Ectodermal cell (in vitro differentiated cells): ENCODE measurements around the gene NFX1.

Experiments used
- H3K27ac ChIP-seq: 2 replicates; pipeline ENCODE4 v1.7.0; 2013; ENCODE audit warnings: mild to moderate bottlenecking, low read depth, low read length; ENCODE audit not compliant: insufficient read depth, poor library complexity, severe bottlenecking
- H3K27me3 ChIP-seq: 2 replicates; pipeline ENCODE4 v1.7.0; 2013; ENCODE audit warnings: mild to moderate bottlenecking, low read length; ENCODE audit not compliant: insufficient read depth, control insufficient read depth, poor library complexity, severe bottlenecking
- H3K36me3 ChIP-seq: one replicate; pipeline ENCODE4 v1.7.0; 2013; ENCODE audit warnings: low read length; ENCODE audit not compliant: control insufficient read depth, insufficient read depth
- H3K4me1 ChIP-seq: one replicate; pipeline ENCODE4 v1.7.0; 2013; ENCODE audit warnings: low read length; ENCODE audit not compliant: control insufficient read depth, insufficient read depth
- H3K4me3 ChIP-seq: 2 replicates; pipeline ENCODE4 v1.7.0; 2013; ENCODE audit warnings: low read depth, low read length, control low read depth; ENCODE audit not compliant: insufficient read depth
- H3K9me3 ChIP-seq: 2 replicates; pipeline ENCODE4 v1.7.0; 2013; ENCODE audit warnings: mild to moderate bottlenecking, low read length, moderate library complexity; ENCODE audit not compliant: control insufficient read depth
- WGBS, 2 experiments: methylation state at CpG; one replicate each; pipeline ENCODE4 v1.1.7; 2013; ENCODE audit warnings: missing lambda C conversion rate in 2 of 2; 5-methylcytosine and 5-hydroxymethylcytosine counted together

Gene NFX1

GRCh38 chr9:33288828-33289483 is 1.4 kb upstream of the NFX1 start:
- no peak overlapping the region for H3K27ac ChIP-seq
- no peaks in the 10 kb centered on the region for H3K36me3 ChIP-seq
- peaks cover 5% of the 10 kb centered on the region for H3K4me1 ChIP-seq
- no peaks in the 10 kb centered on the region for H3K27me3 ChIP-seq
- no peaks in the 10 kb centered on the region for H3K9me3 ChIP-seq
- 93% methylated on average over 14 of the region's 14 CpGs for WGBS, 2 experiments
- H3K4me3 ChIP-seq = no peak overlapping the region

GRCh38 chr9:33289496-33289895 is 820 bp upstream of the NFX1 start:
- 50 to 53% methylated on average over 7 to 8 of the region's 12 CpGs for WGBS, 2 experiments
- H3K4me1 ChIP-seq = peaks cover 5% of the 10 kb centered on the region
- no peaks in the 10 kb centered on the region for H3K36me3 ChIP-seq
- H3K27me3 ChIP-seq = no peaks in the 10 kb centered on the region
- H3K27ac ChIP-seq = peak overlapping the region; percentile 93
- no peaks in the 10 kb centered on the region for H3K9me3 ChIP-seq
- peak overlapping the region; percentile 99 for H3K4me3 ChIP-seq

GRCh38 chr9:33289936-33290246 is 425 bp upstream of the NFX1 start:
- Histone ChIP-seq H3K4me3 (peak overlapping the region; percentile 99), H3K9me3 (no peaks in the 10 kb centered on the region), H3K27ac (peak overlapping the region; percentile 93), H3K27me3 (no peaks in the 10 kb centered on the region), H3K36me3 (peaks cover under 1% of the 10 kb centered on the region), H3K4me1 (peaks cover 5% of the 10 kb centered on the region)
- 3 to 4% methylated on average over 14 of the region's 14 CpGs for WGBS, 2 experiments

- H3K36me3 ChIP-seq = peaks cover 4% of the 10 kb centered on the region
- WGBS, 2 experiments = 10 to 40% methylated on average over 4 to 7 of the region's 7 CpGs
- no peak overlapping the region for H3K27ac ChIP-seq
- H3K4me1 ChIP-seq = peaks cover 5% of the 10 kb centered on the region
- no peaks in the 10 kb centered on the region for H3K27me3 ChIP-seq
- H3K4me3 ChIP-seq = peak overlapping the region; percentile 99
- no peaks in the 10 kb centered on the region for H3K9me3 ChIP-seq
These were observed 698 bp downstream of the NFX1 start for GRCh38 chr9:33291031-33291397.

GRCh38 chr9:33291901-33292300 is 1.6 kb downstream of the NFX1 start:
- H3K36me3 ChIP-seq = peaks cover 7% of the 10 kb centered on the region
- no peaks in the 10 kb centered on the region for H3K27me3 ChIP-seq
- 98 to 99% methylated on average over 5 of the region's 5 CpGs for WGBS, 2 experiments
- peaks cover 5% of the 10 kb centered on the region for H3K4me1 ChIP-seq
- H3K9me3 ChIP-seq = no peaks in the 10 kb centered on the region
- H3K27ac ChIP-seq = no peak overlapping the region
- H3K4me3 ChIP-seq = no peak overlapping the region

GRCh38 chr9:33293782-33294181 is 3.5 kb downstream of the NFX1 start:
- H3K4me3 ChIP-seq = no peak overlapping the region
- H3K27ac ChIP-seq = no peak overlapping the region
- H3K27me3 ChIP-seq = no peaks in the 10 kb centered on the region
- WGBS, 2 experiments = 94 to 100% methylated on average over 2 of the region's 2 CpGs
- no peaks in the 10 kb centered on the region for H3K9me3 ChIP-seq
- H3K36me3 ChIP-seq = peaks cover 7% of the 10 kb centered on the region
- H3K4me1 ChIP-seq = peaks cover 5% of the 10 kb centered on the region

- H3K27me3 ChIP-seq = no peaks in the 10 kb centered on the region
- H3K4me3 ChIP-seq = no peak overlapping the region
- WGBS, 2 experiments = 92 to 94% methylated on average over 11 to 12 of the region's 12 CpGs
- H3K36me3 ChIP-seq = peaks cover 7% of the 10 kb centered on the region
- no peaks in the 10 kb centered on the region for H3K9me3 ChIP-seq
- H3K4me1 ChIP-seq = peaks cover 5% of the 10 kb centered on the region
- H3K27ac ChIP-seq = no peak overlapping the region
These were observed 4.5 kb downstream of the NFX1 start for GRCh38 chr9:33294670-33295432.

- Histone ChIP-seq H3K27ac (no peak overlapping the region), H3K4me3 (no peak overlapping the region), H3K36me3 (peaks cover 7% of the 10 kb centered on the region), H3K4me1 (peaks cover 5% of the 10 kb centered on the region), H3K9me3 (no peaks in the 10 kb centered on the region), H3K27me3 (no peaks in the 10 kb centered on the region)
- WGBS, 2 experiments = 100% methylated on average over 2 of the region's 2 CpGs
These were observed 5.3 kb downstream of the NFX1 start for GRCh38 chr9:33295571-33295970.

GRCh38 chr9:33297432-33297831 is 7.1 kb downstream of the NFX1 start:
- Histone ChIP-seq H3K27ac (no peak overlapping the region), H3K36me3 (peaks cover 15% of the 10 kb centered on the region), H3K27me3 (no peaks in the 10 kb centered on the region), H3K4me1 (no peaks in the 10 kb centered on the region), H3K9me3 (no peaks in the 10 kb centered on the region), H3K4me3 (no peak overlapping the region)
- 92 to 100% methylated on average over 1 of the region's 1 CpG for WGBS, 2 experiments

- 91 to 96% methylated on average over 2 of the region's 2 CpGs for WGBS, 2 experiments
- no peaks in the 10 kb centered on the region for H3K4me1 ChIP-seq
- H3K27me3 ChIP-seq = no peaks in the 10 kb centered on the region
- peaks cover 26% of the 10 kb centered on the region for H3K36me3 ChIP-seq
- no peak overlapping the region for H3K4me3 ChIP-seq
- no peak overlapping the region for H3K27ac ChIP-seq
- no peaks in the 10 kb centered on the region for H3K9me3 ChIP-seq
These were observed 10.2 kb downstream of the NFX1 start for GRCh38 chr9:33300546-33300945.
